HG02623 (cell line): ENCODE data around the gene PLVAP.
A peak's percentile ranks its signal among the peaks of the same experiment; 100 is the strongest.
"Not testable (repeated sequence)": the region's sequence is repeated elsewhere in the genome, so short reads cannot be mapped to it uniquely, and the experiment has no call there.

Experiments used
- ATAC-seq: cut with Tn5 transposase; IDR thresholded peaks from one replicate; pipeline ENCODE4 v1.9.1; 2021; ENCODE audit warnings: moderate library complexity; ENCODE audit not compliant: unreplicated experiment

Gene PLVAP

GRCh38 chr19:17401628-17402027 is 24.5 kb upstream of the PLVAP start:
- ATAC-seq, result no peak

DNA sequence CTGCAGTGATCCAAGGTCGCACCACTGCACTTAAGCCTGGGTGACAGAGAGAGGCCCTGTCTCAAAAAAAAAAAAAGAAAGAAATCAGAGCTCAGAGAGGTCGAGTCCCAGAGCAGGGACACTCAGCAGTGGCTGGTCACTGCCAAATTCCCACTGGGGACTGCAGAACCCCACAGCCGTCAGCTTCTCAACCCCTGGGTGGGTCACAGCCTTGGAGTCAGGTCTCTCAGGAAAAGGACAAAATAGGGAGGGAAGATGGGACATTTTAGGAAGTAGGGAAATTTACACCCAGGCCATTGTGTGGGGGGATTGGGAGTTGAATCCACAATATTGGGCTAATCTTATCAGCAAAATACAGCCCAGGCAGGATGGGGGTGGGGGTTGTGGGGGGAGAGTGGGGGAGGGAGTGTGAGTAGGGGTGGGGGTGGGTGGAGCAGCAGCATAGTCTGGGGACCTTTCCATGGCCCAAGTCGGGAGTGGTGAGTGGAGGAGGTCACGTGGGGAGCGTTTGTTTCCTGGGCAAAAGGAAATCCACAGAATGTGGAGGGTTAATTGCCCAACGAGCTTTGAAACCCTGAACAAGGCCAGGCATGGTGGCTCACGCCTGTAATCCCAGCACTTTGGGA is 21.9 kb upstream of the PLVAP start:
- no peak for ATAC-seq

- no peak for ATAC-seq
These were observed 17.8 kb upstream of the PLVAP start for GRCh38 chr19:17394891-17395415.

DNA sequence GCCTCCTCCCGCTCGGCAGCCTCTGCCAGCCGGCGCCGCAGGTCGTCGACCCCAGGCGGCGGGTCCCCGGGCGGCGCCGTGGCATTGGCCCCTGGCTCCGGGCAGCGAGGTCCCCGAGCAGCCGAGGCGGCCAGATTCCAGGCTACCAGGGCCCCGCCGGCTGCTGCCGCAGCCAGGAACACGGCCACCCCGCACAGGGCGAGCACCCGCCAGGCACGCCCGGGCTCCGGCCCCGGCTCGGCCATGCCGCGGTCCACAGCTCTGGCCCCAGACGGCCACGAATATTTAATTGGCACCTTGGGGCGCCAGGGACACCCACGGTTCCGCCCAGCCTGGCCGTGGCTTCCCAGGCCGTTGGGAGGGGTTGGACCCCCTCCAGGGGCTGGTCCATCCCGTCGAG is 16.8 kb upstream of the PLVAP start, which contains the start of gene CCDC194:
Gene CCDC194, minus strand, starts transcription at position 283 of the 400 bp plus-strand sequence. Its CDS starts 38 bp downstream, at position 245.
- no peak for ATAC-seq

DNA sequence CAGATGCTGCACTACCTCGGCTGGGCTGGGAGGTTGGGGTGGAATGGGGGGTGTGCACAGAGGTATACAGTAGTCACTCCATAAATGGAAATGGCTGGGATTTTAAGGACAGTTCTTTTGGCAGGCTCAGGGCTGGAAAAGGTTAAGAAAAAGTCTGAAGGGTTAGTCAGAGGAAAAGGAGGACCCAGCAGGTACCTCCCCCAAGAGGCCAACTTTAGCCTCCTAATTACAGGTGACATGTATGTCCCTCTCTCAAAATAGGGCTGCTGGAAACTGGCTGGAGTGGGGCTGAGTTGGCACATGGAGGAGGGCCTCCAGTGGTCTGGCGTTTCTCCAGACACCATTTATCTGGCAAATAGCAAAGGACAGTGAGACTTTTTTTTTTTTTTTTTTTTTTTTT is 15.9 kb upstream of the PLVAP start:
- ATAC-seq, result no peak

DNA sequence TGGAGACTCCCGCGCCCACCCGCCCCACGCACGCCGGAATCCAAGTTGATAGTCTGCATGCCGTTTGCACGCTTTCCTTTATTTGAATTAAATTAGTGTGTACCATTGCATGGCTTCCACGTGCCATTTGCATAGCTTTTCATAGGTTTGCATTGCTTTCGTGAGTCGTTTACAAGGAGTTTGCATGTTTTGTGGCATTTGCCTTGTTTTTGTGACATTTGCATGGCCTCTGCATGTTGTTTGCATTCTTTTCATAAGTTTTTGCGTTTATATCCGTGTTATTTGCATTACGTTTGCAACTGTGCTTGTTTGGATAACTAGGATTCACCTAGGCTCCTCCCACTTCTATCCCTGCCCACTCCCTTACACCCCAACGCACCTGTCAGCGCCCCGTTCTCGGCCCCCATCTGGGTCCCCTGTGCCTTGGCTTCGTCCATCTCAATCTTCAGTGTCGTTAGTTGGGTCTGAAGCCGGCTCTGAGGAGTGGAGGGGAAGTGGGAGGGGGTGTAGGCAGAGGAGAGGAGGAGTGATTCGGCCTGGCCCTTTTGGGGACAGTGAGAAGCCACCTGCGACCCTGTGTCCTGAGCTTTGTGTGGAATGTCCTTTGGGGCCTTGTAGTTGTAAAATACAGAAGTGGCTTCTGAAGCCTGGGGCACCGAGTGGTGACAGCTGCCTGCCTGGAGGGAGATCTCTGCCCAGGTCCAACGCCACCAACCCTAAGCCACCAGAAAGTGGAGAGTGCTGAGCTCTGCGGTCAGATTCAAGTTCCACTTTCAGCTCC is 14.4 kb upstream of the PLVAP start:
- no peak for ATAC-seq

DNA sequence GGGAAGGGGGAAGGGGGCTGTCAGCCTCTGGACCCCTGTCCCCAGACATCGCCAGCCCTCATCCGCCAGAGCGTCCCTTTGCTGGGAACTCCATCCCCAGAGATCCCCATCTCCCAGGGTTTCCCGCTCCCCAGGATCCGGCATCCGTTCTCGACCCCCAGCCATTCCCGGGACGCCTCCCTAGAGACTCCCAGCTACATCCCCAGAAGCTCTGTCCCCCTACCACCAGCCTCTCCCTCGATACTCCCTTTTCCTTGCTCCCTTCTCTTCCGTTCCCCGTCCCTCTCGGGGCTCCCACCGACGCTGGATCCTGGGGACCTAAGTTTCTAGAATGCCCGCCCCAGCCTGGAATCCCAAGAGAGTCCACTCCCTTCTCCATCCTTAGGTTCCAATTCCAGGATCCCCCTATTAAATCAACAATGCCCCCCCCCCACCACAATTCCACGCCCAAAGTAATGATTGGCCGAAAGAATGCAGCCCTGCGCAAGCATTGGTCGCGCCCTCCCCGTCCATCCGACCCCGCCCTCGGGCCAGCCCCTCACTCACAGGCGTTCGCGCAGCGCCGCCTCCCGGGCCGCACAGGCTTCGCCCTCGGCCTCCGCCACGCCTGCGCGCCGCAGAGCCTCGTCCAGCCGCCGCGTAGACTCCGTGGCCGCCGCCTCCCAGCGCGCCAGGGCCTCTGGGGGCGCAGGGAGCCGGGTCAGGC is 13.7 kb upstream of the PLVAP start:
- peak; percentile 87 for ATAC-seq

- no peak for ATAC-seq
These were observed 13.0 kb upstream of the PLVAP start for GRCh38 chr19:17389957-17390664.

DNA sequence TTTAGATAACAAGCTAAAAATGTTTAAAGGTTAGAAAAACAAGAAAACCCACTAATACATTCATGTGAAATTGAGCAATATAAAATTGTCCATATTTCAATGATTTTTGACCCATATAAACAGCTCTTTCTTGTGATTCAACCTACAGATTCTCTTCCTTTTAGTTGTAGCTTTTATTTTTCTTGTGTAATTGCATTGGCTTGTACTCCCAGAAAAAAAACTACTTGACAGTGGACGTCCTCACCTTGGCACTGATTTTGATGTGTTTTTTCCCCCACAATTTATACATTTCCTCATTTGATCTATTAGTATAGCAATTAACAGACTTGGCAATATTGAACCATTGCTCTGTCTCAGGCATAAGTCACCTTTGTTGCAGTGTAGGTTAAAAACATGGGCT is 12.1 kb upstream of the PLVAP start:
- ATAC-seq, result no peak

GRCh38 chr19:17385878-17386611 is 8.9 kb upstream of the PLVAP start:
- no peak for ATAC-seq

DNA sequence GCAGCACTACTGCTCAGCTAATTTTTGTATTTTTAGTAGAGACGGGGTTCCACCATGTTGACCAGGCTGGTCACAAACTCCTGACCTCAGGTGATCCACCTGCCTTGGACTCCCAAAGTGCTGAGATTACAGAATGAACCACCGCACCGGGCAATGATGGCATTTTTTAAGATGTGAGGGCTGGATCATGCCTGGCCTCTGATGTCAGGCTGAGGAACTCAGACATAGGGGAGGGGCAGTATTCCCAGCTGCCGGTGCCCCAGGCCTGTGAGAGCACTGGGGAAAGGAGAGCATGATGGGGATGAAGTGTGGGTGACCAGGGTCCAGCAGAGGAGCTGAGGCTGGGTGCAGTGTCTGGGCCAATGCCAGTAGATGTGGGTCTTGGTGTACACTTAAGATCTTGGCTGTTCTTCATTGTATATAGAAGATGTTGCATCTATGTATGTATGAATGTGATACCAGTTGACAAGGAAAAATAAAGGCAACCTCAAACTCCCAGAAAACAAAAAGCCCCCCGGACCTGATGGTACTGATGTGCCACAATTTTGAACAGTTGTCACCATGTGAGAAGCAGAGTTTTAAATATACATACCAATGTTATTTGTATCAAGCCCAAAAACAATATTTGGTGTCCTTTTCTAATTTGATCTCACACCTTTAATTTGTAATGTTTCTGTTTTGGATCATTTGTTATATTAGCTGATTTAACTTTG is 3.4 kb upstream of the PLVAP start:
- ATAC-seq, result no peak

DNA sequence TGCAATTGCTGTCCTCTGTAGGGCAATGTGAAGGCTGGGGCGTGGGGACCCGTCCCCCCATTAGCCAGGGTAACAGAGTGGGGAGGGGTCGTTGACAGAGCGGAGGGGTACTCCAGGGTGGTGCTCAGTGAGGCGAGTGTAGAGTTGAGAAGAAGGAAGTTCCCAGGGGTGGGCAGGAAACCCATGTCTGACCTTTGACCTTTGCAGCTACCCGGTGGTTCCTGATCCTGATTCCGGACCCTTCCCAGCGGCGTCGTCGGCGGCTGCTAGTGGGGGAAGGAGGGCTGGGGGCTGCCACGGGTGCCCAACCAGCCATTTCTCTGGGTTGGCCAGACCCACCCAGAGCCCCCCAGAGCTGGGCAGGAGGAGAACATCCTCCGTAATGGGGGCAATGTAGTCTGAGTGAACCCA is 2.1 kb upstream of the PLVAP start:
- no peak for ATAC-seq

GRCh38 chr19:17378271-17378670 is 1.1 kb upstream of the PLVAP start:
- ATAC-seq, result no peak

- ATAC-seq, result peak; percentile 68
These were observed 7.0 kb downstream of the PLVAP start for GRCh38 chr19:17370026-17370587.

DNA sequence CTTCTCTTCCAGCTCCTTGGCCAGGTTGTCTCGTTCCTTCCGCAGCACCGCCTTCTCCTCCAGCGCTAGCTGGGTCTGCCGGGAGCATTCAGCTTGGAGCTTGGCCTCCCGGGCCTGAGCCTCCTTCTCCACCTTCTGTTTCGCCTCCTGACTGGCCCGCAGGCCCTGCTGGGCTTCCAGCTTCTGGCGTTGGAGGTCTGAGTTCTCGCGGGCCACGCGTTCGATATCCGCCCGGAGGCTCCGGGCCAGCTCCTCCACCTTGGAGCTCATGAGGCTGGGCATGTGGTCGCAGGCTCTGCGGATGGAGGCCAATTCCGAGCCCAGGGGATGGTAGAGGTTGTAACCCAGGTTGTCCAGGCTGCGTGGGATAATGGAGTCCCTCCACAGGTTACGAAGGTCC is 11.8 kb downstream of the PLVAP start:
- no peak for ATAC-seq

DNA sequence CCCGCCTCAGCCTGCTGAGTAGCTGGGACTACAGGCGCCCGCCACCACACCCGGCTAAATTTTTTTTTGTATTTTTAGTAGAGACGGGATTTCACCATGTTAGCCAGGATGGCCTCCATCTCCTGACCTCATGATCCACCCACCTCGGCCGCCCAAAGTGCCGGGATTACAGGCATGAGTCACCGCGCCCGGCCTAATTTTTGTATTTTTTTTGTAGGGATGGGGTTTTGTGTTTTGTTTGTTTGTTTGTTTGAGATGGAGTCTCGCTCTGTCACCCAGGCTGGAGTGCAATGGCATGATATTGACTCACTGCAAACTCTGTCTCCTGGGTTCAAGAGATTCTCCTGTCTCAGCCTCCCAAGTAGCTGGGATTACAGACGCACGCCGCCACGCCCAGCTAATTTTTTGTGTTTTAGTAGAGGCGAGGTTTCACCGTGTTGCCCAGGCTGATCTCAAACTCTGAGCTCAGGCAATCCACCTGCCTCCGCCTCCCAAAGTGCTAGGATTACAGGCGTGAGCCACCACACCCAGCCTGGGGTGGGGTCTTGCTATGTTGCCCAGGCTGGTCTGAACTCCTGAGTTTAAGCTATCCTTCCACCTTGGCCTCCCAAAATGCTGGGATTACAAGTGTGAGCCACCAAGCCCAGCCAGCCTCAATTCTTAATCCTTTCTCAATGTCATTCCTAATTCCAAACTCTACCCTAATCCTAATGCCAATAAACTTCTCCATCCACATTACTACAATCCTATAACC is 13.1 kb downstream of the PLVAP start:
- ATAC-seq, result not testable (repeated sequence)

DNA sequence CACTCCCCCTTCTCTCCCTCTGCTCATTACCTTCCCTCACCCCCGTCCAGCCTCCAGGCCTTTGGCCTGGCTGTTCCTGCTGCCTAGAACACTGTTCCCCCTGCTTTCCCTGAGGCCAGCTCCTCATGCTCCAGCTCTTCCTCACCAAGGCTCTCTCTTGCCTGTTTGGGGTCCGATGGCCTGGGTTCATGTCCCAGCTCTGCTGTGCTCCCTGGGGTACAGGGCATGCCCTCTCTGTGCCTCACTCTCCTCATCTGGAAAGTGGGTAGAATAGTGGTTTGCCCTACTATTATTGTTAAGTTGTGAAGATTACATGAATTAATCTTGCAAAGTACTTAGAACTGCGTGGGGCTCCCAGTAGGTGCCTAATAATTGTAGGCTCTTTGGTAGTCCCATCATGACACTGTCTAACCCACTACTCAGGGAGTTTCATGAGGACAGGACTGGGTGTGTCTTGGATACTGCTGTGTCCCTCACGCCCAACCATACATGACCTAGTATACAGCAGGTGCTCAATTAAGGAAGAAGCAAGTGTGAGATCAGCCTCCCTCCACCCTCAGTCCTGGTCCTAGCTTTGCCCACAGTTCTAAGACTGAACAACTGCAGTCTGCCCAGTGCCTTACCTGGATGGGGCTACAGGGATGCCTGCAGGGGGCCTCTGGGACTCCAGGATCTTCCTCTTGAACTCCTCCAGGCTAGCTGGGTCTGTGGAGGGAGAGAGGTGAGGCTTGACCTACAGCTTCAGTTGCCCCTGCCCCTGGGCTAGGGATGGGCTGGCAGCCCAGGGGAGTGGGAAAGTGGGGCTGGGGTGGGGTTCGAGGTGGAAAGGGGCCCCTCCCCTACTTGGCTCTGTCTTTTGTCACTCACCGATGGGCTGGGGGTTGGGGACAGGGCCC is 17.0 kb downstream of the PLVAP start:
- ATAC-seq, result no peak

DNA sequence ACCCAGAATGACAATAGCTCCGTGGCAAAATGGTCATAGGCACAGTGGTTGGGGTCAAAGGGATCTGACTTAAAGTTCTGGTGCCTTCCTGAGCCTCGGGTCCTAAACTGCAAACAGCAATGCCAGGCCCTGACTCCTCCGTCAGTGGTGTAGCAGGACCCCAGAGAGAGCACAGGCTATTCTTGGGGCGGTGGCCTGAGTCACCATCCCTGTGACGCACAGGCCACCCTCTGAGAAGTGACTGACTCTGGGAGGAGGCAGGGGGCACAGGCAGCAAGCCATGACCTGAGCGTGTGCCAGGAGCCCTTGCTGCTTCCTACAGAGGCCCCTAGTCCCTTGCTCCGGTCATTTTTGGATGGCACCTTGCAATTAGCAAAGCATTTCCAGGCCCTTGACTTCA is 18.7 kb downstream of the PLVAP start:
- ATAC-seq, result no peak
